ENCODE data around the gene CPS1. TPM values are rescaled to one million over a fixed set of nuclear protein-coding genes. Genes with fewer than 3 reads are reported as not detected.

The CPS1 gene
- 1 to 10 TPM; 3.4 to 3.5 TPM for total RNA-seq

- DNase-seq (ENCODE audit: low spot score) (no peak), ATAC-seq (ENCODE audit: insufficient number of reproducible peaks, low FRiP score, low read depth) (no peak)
- H3K9me3 ChIP-seq = no peaks in the 10 kb centered on the region
- no peaks in the 10 kb centered on the region for H3K36me3 ChIP-seq
- H3K4me1 ChIP-seq (ENCODE audit: control insufficient read depth in 1 of 2, low read depth in 2 of 2) = peaks cover 4 to 14% of the 10 kb centered on the region in 2 donors
- no peaks in the 10 kb centered on the region for H3K27me3 ChIP-seq (replicated peaks; ENCODE audit: insufficient read depth)
- TF ChIP-seq CTCF (IDR thresholded peaks at IDR 0.05) = no peak
- no peak within 1 kb of the TSS for H3K27ac ChIP-seq
- no peak within 1 kb of the TSS for H3K4me3 ChIP-seq
These were observed at the start of gene CPS1 for GRCh38 chr2:210556329-210556980. Gene CPS1 (plus strand): TSS chr2:210556599. CDS start chr2:210556734, 135 bp downstream.

GRCh38 chr2:210515911-210516310 lies 40.5 kb upstream of the CPS1 start:
- no peak for ATAC-seq (ENCODE audit: insufficient number of reproducible peaks, low FRiP score, low read depth)
- TF ChIP-seq CTCF (IDR thresholded peaks at IDR 0.05) = no peak
- H3K4me3 ChIP-seq = no peak overlapping the region
- no peak overlapping the region for H3K27ac ChIP-seq
- no peaks in the 10 kb centered on the region for H3K9me3 ChIP-seq
- no peaks in the 10 kb centered on the region for H3K36me3 ChIP-seq
- no peaks in the 10 kb centered on the region for H3K27me3 ChIP-seq (replicated peaks; ENCODE audit: insufficient read depth)
- no peak for DNase-seq (ENCODE audit: low spot score)
- no peaks in the 10 kb centered on the region for H3K4me1 ChIP-seq (ENCODE audit: control insufficient read depth in 1 of 2, low read depth in 2 of 2)

- Histone ChIP-seq H3K4me1 (ENCODE audit: control insufficient read depth in 1 of 2, low read depth in 2 of 2) (no peaks in the 10 kb centered on the region), H3K9me3 (no peaks in the 10 kb centered on the region), H3K36me3 (no peaks in the 10 kb centered on the region), H3K27ac (no peak overlapping the region), H3K27me3 (replicated peaks; ENCODE audit: insufficient read depth) (no peaks in the 10 kb centered on the region), H3K4me3 (no peak overlapping the region)
- ATAC-seq (ENCODE audit: insufficient number of reproducible peaks, low FRiP score, low read depth) = no peak
- DNase-seq (ENCODE audit: low spot score) = no peak
- TF ChIP-seq CTCF (IDR thresholded peaks at IDR 0.05) = no peak
These were observed 39.1 kb upstream of the CPS1 start for GRCh38 chr2:210517264-210517663.

GRCh38 chr2:210519594-210519993 lies 36.8 kb upstream of the CPS1 start:
- no peaks in the 10 kb centered on the region for H3K9me3 ChIP-seq
- H3K36me3 ChIP-seq = no peaks in the 10 kb centered on the region
- no peak for ATAC-seq (ENCODE audit: insufficient number of reproducible peaks, low FRiP score, low read depth)
- no peak overlapping the region for H3K27ac ChIP-seq
- no peak for TF ChIP-seq CTCF (IDR thresholded peaks at IDR 0.05)
- H3K4me1 ChIP-seq (ENCODE audit: control insufficient read depth in 1 of 2, low read depth in 2 of 2) = no peaks in the 10 kb centered on the region
- DNase-seq (ENCODE audit: low spot score) = no peak
- no peaks in the 10 kb centered on the region for H3K27me3 ChIP-seq (replicated peaks; ENCODE audit: insufficient read depth)
- H3K4me3 ChIP-seq = no peak overlapping the region

- H3K4me1 ChIP-seq (ENCODE audit: control insufficient read depth in 1 of 2, low read depth in 2 of 2) = no peaks in the 10 kb centered on the region
- H3K27ac ChIP-seq = no peak overlapping the region
- H3K36me3 ChIP-seq = no peaks in the 10 kb centered on the region
- DNase-seq (ENCODE audit: low spot score) (no peak), ATAC-seq (ENCODE audit: insufficient number of reproducible peaks, low FRiP score, low read depth) (no peak)
- H3K27me3 ChIP-seq (replicated peaks; ENCODE audit: insufficient read depth) = no peaks in the 10 kb centered on the region
- H3K9me3 ChIP-seq = no peaks in the 10 kb centered on the region
- TF ChIP-seq CTCF (IDR thresholded peaks at IDR 0.05) = no peak
- no peak overlapping the region for H3K4me3 ChIP-seq
These were observed 34.0 kb upstream of the CPS1 start for GRCh38 chr2:210522399-210522798.
